Endometrial microvascular endothelial cells (primary cell): ENCODE measurements around the gene ESR2. TPM values are rescaled to one million over a fixed set of nuclear protein-coding genes. Genes with fewer than 3 reads are reported as not detected.

Experiments
- total RNA-seq: library from RNA; depleted of rRNA; stranded (reverse); fragments of >200 nt; gene quantifications from one replicate; pipeline ENCODE4 v1.2.3, GENCODE V29; 2015; ENCODE audit errors: inconsistent ontology term

Gene ESR2
- total RNA-seq, 1 donor from 2014 or later, result 2.5 TPM

Other genes starting within 250 kb of the ESR2 start
- gene MTHFD1, start 94.0 kb upstream of the ESR2 start, total RNA-seq, result 100 TPM
- gene AKAP5, start 171.1 kb upstream of the ESR2 start, total RNA-seq, result 0.56 TPM
- gene ZBTB25, start 209.5 kb upstream of the ESR2 start, total RNA-seq, result 2.2 TPM
- 17.0 TPM for gene ZBTB1, start 210.4 kb upstream of the ESR2 start, total RNA-seq
- 4.2 TPM for gene HSPA2, start 246.4 kb upstream of the ESR2 start, total RNA-seq